GM12892 (cell line): Measurements from ENCODE around the gene PSKH1.

Experiments
- POLR2AphosphoS5 ChIP-seq: IDR thresholded peaks from 2 replicates; pipeline ENCODE4 v1.6.1; 2011; ENCODE audit warnings: low read depth, low read length, control low read depth
- TAF1 ChIP-seq: IDR thresholded peaks from 2 replicates; pipeline ENCODE4 v1.6.1; 2011; ENCODE audit warnings: low read depth, mild to moderate bottlenecking, control low read depth, low read length, borderline replicate concordance

GRCh38 chr16:67932462-67932840, 39.4 kb downstream of the PSKH1 start:
- no peak; the same call in 1 of the 2 replicates for TF ChIP-seq POLR2AphosphoS5
- no peak for TF ChIP-seq TAF1
